ENCODE data around the gene HNRNPH2. TPM values are rescaled to one million over a fixed set of nuclear protein-coding genes. Genes with fewer than 3 reads are reported as not detected.

HNRNPH2 gene
- total RNA-seq, 1 donor from 2014 or later: 54.4 TPM

DNA sequence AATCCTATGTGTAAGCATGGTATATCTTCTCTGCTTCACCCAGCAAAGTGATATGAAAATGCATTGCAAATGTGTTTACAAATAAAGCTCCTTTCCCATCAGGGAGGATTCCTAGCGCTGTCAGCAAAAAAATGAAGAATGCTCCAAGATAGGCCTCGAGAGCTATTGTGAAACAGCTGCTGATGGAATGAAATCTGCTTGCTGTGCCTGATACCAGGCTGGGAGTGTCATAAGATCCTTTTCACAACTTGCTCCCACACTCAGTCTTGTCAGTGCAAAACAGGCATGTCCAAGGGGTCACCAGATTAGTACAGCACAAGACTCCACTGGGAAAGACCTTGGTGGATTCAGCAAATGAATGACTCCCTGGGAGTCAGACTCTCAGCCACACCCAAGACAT is 34.1 kb downstream of the HNRNPH2 start:
- intact Hi-C loops (cut with micrococcal nuclease): no loop called here
- ATAC-seq (no peak), DNase-seq (no peak)

DNA sequence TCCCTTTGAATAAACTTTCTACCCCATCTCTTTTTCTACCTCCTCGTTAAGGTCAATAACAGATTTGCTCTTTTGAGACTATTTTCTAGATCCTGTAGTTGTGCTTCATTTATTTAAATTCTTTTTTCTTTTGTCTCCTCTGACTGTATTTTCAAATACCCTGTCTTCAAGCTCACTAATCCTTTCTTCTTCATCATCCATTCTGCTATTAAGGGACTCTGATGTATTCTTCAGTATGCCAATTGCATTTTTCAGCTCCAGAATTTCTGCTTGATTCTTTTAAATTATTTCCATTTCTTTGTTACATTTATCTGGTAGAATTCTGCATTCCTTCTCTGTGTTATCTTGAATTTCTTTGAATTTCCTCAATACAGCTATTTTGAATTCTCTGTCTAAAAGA is 41.3 kb downstream of the HNRNPH2 start:
- no peak for DNase-seq
- no peak for ATAC-seq
- intact Hi-C loops (cut with micrococcal nuclease): no loop called here

DNA sequence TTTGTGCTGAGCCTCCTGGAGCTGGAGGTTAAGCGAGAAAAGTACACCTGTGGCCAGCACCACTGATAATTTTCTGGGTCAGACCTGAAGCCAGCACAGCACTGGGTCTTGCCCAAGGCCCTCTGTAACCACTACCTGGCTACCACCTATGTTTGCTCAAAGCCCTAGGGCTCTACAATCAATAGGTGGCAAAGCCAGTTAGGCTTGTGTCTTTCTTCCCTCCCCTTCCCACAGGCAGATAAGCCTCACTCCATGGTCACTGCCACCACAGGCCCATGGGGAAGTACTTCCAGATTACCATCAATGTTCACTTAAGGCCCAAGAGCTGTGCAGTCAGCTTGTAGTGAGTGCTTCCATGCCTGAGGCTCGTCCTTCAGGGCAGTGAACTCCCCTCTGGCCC is 42.1 kb downstream of the HNRNPH2 start:
- no peak for DNase-seq
- intact Hi-C loops (cut with micrococcal nuclease): no loop called here
- no peak for ATAC-seq

DNA sequence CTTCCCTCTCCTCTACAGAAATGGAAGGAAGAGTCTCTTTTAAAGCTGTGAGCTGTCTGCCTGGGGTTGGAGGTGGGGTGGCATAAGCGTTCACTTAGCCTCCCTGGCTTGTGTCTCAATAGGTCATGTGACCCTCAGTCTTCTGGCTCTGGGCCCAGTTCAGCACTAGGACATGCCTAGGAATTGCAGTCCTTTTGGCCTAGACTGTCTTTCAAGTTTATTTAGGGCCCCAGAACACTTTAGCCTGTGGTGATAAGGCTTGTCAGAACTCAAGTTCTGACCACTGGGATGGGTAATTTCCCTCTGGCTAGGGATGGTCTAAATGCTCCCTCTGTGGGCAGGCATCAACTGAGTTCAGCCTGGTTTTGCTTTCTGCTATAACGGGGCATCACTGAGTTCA is 42.9 kb downstream of the HNRNPH2 start:
- ATAC-seq (peak; percentile 97), DNase-seq (peak; percentile 51)
- intact Hi-C loops (cut with micrococcal nuclease): no loop called here

DNA sequence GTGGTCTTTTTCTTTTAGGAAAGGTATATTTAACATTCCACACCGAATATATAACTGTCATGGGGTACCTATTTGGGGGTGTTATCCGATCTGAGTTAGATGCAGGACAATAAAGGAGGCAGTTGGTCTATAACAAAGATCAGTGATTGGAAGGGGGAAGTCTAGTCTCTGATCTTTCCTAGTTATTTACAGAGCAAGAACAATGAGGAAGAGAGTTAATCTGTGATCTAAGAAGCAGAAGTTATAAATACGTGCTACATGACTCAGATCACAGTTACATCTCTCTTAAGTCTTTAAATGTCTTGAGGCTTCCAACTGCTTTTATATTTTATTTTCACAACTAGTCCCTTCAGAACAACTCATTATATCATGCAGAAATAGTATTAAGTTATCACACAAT is 44.0 kb downstream of the HNRNPH2 start:
- ATAC-seq (no peak), DNase-seq (no peak)
- intact Hi-C loops (cut with micrococcal nuclease): no loop called here

DNA sequence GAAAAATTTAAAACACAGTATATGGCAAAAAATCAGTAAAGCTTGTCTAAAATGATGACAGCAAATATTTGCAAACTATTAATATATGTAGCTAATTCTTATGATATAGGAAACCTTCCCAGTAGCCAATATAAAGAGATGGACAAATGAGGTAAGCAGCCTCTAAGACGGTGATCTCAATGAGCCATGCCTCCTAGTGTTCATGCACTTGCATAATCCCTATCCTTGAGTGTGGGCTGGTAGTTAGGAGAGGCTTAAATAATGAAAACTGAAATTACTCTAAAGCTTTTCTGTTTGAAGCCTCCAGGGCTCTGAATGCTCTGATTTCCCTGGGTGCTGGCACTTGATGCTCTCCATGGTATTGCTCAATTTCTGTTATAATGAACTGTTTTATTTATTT is 52.6 kb downstream of the HNRNPH2 start:
- ATAC-seq: no peak
- intact Hi-C loops (cut with micrococcal nuclease): no loop called here
- DNase-seq: no peak

DNA sequence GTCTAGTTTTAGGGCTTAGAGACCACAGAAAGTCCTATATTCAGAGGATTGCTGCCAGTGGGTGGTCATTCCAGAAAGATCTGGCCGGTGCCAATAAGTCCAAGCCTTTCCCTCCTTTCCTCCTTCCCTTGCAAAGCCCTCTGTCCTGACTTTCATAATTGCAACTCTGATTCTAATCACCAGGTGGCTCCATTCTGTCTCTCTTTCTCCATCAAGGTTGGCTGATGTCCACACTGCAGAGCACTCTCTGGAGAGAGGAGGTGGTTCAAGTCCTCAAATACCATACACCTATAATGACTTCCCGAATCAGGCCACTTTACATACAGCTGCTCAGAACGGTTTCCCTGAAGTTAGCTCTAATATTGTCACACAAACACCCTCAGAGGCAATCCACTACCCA is 54.9 kb downstream of the HNRNPH2 start:
- intact Hi-C loops (cut with micrococcal nuclease): no loop called here
- ATAC-seq (no peak), DNase-seq (no peak)

Other genes starting within 250 kb of the HNRNPH2 start
- gene DRP2, start 188.4 kb upstream of the HNRNPH2 start, total RNA-seq: 0.05 TPM
- gene TAF7L, start 116.9 kb upstream of the HNRNPH2 start, total RNA-seq: not detected
- gene TIMM8A, start 59.5 kb upstream of the HNRNPH2 start, total RNA-seq: 19.0 TPM
- 4.1 TPM for gene BTK, start 22.0 kb upstream of the HNRNPH2 start, total RNA-seq
- gene RPL36A, start 17.2 kb upstream of the HNRNPH2 start, total RNA-seq: 58.4 TPM
- gene GLA, start 297 bp upstream of the HNRNPH2 start, total RNA-seq: 8.0 TPM
- 5.5 TPM for gene ARMCX4, start 77.2 kb downstream of the HNRNPH2 start, total RNA-seq
- 26.5 TPM for gene ARMCX1, start 142.3 kb downstream of the HNRNPH2 start, total RNA-seq
- gene ARMCX6, start 209.8 kb downstream of the HNRNPH2 start, total RNA-seq: 19.1 TPM
- gene ARMCX3, start 214.9 kb downstream of the HNRNPH2 start, total RNA-seq: 54.5 TPM

All from left ventricle myocardium superior (tissue), 1 donor.